ENCODE results near the gene SLC16A13. TPM values are rescaled to one million over a fixed set of nuclear protein-coding genes. Genes with fewer than 3 reads are reported as not detected.

Gene SLC16A13
- total and polyA plus RNA-seq, 4 donors: 2.3 to 43.2 (median 29.9) TPM

DNA sequence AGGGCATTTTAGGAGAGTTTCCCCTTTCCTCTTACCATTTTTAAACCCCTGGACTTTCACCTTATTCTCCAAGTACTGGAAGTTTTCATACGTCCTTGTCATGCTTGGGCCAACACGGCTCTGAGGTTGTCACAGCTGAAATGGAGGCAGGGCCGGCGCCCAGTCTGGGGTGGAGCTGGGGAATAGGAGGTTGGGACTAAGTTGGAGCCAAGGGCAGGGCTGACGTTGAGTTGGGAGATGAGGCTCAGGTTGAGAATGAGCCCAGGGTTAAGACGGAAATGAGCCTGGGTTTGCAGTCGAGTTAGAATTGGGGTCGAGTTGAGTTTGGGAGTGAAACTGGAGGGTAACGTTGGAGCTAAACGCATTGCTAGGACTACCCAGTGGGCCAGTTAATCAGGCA is 42.9 kb downstream of the SLC16A13 start:
- no peaks in the 10 kb centered on the region for H3K4me1 ChIP-seq (ENCODE audit: control insufficient read depth in 4 of 4, insufficient read depth in 4 of 4, low read length in 3 of 4)
- no peak overlapping the region for H3K27ac ChIP-seq (ENCODE audit: low read depth in 1 of 2, low read length in 2 of 2)
- H3K9me3 ChIP-seq (ENCODE audit: control insufficient read depth in 4 of 4, low read length in 3 of 4): no peaks in the 10 kb centered on the region
- TF ChIP-seq EGR1 (IDR thresholded peaks at IDR 0.05; ENCODE audit: low read depth in 2 of 2): no peak
- TF ChIP-seq, protein P1, sequence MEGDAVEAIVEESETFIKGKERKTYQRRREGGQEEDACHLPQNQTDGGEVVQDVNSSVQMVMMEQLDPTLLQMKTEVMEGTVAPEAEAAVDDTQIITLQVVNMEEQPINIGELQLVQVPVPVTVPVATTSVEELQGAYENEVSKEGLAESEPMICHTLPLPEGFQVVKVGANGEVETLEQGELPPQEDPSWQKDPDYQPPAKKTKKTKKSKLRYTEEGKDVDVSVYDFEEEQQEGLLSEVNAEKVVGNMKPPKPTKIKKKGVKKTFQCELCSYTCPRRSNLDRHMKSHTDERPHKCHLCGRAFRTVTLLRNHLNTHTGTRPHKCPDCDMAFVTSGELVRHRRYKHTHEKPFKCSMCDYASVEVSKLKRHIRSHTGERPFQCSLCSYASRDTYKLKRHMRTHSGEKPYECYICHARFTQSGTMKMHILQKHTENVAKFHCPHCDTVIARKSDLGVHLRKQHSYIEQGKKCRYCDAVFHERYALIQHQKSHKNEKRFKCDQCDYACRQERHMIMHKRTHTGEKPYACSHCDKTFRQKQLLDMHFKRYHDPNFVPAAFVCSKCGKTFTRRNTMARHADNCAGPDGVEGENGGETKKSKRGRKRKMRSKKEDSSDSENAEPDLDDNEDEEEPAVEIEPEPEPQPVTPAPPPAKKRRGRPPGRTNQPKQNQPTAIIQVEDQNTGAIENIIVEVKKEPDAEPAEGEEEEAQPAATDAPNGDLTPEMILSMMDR (IDR thresholded peaks at IDR 0.05; ENCODE audit: low read depth, low read length, missing input control): no peak
- TF ChIP-seq RAD21 (IDR thresholded peaks at IDR 0.05): no peak
- TF ChIP-seq JUND (IDR thresholded peaks at IDR 0.05): no peak
- H3K4me3 ChIP-seq (ENCODE audit: low read depth in 1 of 3, low read length in 3 of 3): no peak overlapping the region
- 92% methylated on average over 10 of the region's 10 CpGs for WGBS
- H3K27me3 ChIP-seq (ENCODE audit: control insufficient read depth in 4 of 4, insufficient read depth in 4 of 4, low read length in 3 of 4): no peaks in the 10 kb centered on the region
- H3K9ac ChIP-seq (ENCODE audit: low read depth in 1 of 2, low read length in 2 of 2): no peak overlapping the region
- peaks cover 0 to 4% (median 1%) of the 10 kb centered on the region in 4 donors for H3K36me3 ChIP-seq (ENCODE audit: control insufficient read depth in 4 of 4, insufficient read depth in 3 of 4, low read depth in 1 of 4, low read length in 3 of 4)
- no peak for DNase-seq (ENCODE audit: low spot score)

- TF ChIP-seq JUND (IDR thresholded peaks at IDR 0.05): no peak
- no peak for TF ChIP-seq YY1 (IDR thresholded peaks at IDR 0.05)
- no peak for TF ChIP-seq GABPA (IDR thresholded peaks at IDR 0.05 in 1 of 2, conservative IDR thresholded peaks at IDR 0.05 in 1 of 2)
- no peak for TF ChIP-seq RXRA (IDR thresholded peaks at IDR 0.05)
- no peak for TF ChIP-seq ATF3 (IDR thresholded peaks at IDR 0.05)
- no peak for TF ChIP-seq FOXA1 (IDR thresholded peaks at IDR 0.05)
- no peak for TF ChIP-seq NR2F2 (IDR thresholded peaks at IDR 0.05)
- no peak for TF ChIP-seq HNF4G (IDR thresholded peaks at IDR 0.05)
- TF ChIP-seq, protein P1 (IDR thresholded peaks at IDR 0.05; ENCODE audit: low read depth, low read length, missing input control): no peak
- no peak for TF ChIP-seq EGR1 (IDR thresholded peaks at IDR 0.05; ENCODE audit: low read depth in 2 of 2)
- no peak for TF ChIP-seq HNF4A (conservative IDR thresholded peaks at IDR 0.05)
- no peak for TF ChIP-seq TAF1 (conservative IDR thresholded peaks at IDR 0.05)
- no peak for TF ChIP-seq RAD21 (IDR thresholded peaks at IDR 0.05)
- TF ChIP-seq, protein P2, sequence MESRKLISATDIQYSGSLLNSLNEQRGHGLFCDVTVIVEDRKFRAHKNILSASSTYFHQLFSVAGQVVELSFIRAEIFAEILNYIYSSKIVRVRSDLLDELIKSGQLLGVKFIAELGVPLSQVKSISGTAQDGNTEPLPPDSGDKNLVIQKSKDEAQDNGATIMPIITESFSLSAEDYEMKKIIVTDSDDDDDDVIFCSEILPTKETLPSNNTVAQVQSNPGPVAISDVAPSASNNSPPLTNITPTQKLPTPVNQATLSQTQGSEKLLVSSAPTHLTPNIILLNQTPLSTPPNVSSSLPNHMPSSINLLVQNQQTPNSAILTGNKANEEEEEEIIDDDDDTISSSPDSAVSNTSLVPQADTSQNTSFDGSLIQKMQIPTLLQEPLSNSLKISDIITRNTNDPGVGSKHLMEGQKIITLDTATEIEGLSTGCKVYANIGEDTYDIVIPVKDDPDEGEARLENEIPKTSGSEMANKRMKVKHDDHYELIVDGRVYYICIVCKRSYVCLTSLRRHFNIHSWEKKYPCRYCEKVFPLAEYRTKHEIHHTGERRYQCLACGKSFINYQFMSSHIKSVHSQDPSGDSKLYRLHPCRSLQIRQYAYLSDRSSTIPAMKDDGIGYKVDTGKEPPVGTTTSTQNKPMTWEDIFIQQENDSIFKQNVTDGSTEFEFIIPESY (IDR thresholded peaks at IDR 0.05): no peak
- no peak for TF ChIP-seq FOXA2 (IDR thresholded peaks at IDR 0.05)
- TF ChIP-seq, protein P3, sequence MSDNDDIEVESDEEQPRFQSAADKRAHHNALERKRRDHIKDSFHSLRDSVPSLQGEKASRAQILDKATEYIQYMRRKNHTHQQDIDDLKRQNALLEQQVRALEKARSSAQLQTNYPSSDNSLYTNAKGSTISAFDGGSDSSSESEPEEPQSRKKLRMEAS (IDR thresholded peaks at IDR 0.05): no peak
- no peak for TF ChIP-seq SP1 (IDR thresholded peaks at IDR 0.05)
- WGBS: 75% methylated on average over 15 of the region's 15 CpGs
- Histone ChIP-seq H3K27ac (ENCODE audit: low read depth in 1 of 2, low read length in 2 of 2) (no peak within 1 kb of the TSS), H3K4me1 (ENCODE audit: control insufficient read depth in 4 of 4, insufficient read depth in 4 of 4, low read length in 3 of 4) (no peaks in the 10 kb centered on the region), H3K4me3 (ENCODE audit: low read depth in 1 of 3, low read length in 3 of 3) (no peak within 1 kb of the TSS), H3K36me3 (ENCODE audit: control insufficient read depth in 4 of 4, insufficient read depth in 3 of 4, low read depth in 1 of 4, low read length in 3 of 4) (peaks cover 0 to 4% (median 1%) of the 10 kb centered on the region in 4 donors), H3K9ac (ENCODE audit: low read depth in 1 of 2, low read length in 2 of 2) (no peak within 1 kb of the TSS), H3K27me3 (ENCODE audit: control insufficient read depth in 4 of 4, insufficient read depth in 4 of 4, low read length in 3 of 4) (no peaks in the 10 kb centered on the region), H3K9me3 (ENCODE audit: control insufficient read depth in 4 of 4, low read length in 3 of 4) (no peaks in the 10 kb centered on the region)
- no peak for DNase-seq (ENCODE audit: low spot score)
These were observed 44.0 kb downstream of the SLC16A13 start, which contains the start of gene CLEC10A for GRCh38 chr17:7079581-7080455. Gene CLEC10A, minus strand, starts transcription at chr17:7080251. Its CDS starts 1,439 bp downstream, at chr17:7078812.

Data from liver (tissue), 9 donors.